K562 (cell line): ENCODE data around the gene ERF. TPM values are rescaled to one million over a fixed set of nuclear protein-coding genes. Genes with fewer than 3 reads are reported as not detected.
A peak's percentile ranks its signal among the peaks of the same experiment; 100 is the strongest.

Experiments
- C11orf30 ChIP-seq: fragments of 450-650 bp; IDR thresholded peaks from 2 replicates; pipeline ENCODE4 v1.6.1; 2016; ENCODE audit warnings: low read depth, mild to moderate bottlenecking
- CCNT2 ChIP-seq: IDR thresholded peaks from 2 replicates; pipeline ENCODE4 v1.6.1; 2011; ENCODE audit warnings: borderline replicate concordance, low read depth, mild to moderate bottlenecking, moderate library complexity, mixed read lengths, low read length; ENCODE audit not compliant: insufficient read length; ENCODE audit errors: extremely low read depth
- CEBPZ ChIP-seq: fragments of 150-350 bp; IDR thresholded peaks from 2 replicates; pipeline ENCODE4 v1.6.1; 2014; ENCODE audit warnings: low read depth, mild to moderate bottlenecking, low read length, borderline replicate concordance
- E2F5 ChIP-seq: sonication (generic); formaldehyde crosslinking; IDR thresholded peaks from 2 replicates; pipeline ENCODE4 v1.8.0; 2022; ENCODE audit warnings: mild to moderate bottlenecking, missing genetic modification reagents
- ESRRA ChIP-seq: fragments of 450-650 bp; IDR thresholded peaks from 2 replicates; pipeline ENCODE4 v1.6.1; 2014; ENCODE audit warnings: low read depth, mild to moderate bottlenecking, moderate library complexity, borderline replicate concordance
- ETV1 ChIP-seq: fragments of 450-650 bp; conservative IDR thresholded peaks from 2 replicates; pipeline ENCODE4 v1.6.1; 2016; ENCODE audit warnings: missing genetic modification characterization, control low read depth, low read depth, missing compliant biosample characterization
- HDAC8 ChIP-seq: fragments of 450-650 bp; IDR thresholded peaks from 2 replicates; pipeline ENCODE4 v1.6.1; 2016; ENCODE audit warnings: mild to moderate bottlenecking, missing genetic modification characterization, moderate library complexity, missing compliant biosample characterization
- KLF13 ChIP-seq: fragments of 450-650 bp; IDR thresholded peaks from 2 replicates; pipeline ENCODE4 v1.6.1; 2016; ENCODE audit warnings: missing genetic modification characterization, low read depth, mild to moderate bottlenecking, missing compliant biosample characterization, moderate library complexity, borderline replicate concordance
- MCM5 ChIP-seq: fragments of 450-650 bp; IDR thresholded peaks from 2 replicates; pipeline ENCODE4 v1.6.1; 2016; ENCODE audit warnings: low read depth
- NRF1 ChIP-seq, 2 experiments: fragments of 450-650 bp; IDR thresholded peaks in 1 of 2; conservative IDR thresholded peaks in 1 of 2; 2 replicates each; pipeline ENCODE4 v1.6.1; 2014; ENCODE audit warnings: mild to moderate bottlenecking in 2 of 2
- PRMT5 ChIP-seq: sonication (generic); formaldehyde crosslinking; IDR thresholded peaks from 2 replicates; pipeline ENCODE4 v1.5.0; 2020; ENCODE audit warnings: missing genetic modification reagents
- SPI1 ChIP-seq: IDR thresholded peaks from 2 replicates; pipeline ENCODE4 v1.6.1; 2011; ENCODE audit warnings: low read depth, low read length, control low read depth, borderline replicate concordance
- SRF ChIP-seq, 2 experiments: fragments of 250-450, 450-650 bp in 1 of 2; sonication (Bioruptor Pico) in 1 of 2; sonication (generic) in 1 of 2; formaldehyde crosslinking; IDR thresholded peaks; 2 replicates each; pipeline versions ENCODE4 v1.5.0 to v1.5.1; 2020 to 2022; ENCODE audit warnings: mild to moderate bottlenecking in 1 of 2, missing genetic modification reagents in 1 of 2
- TBL1XR1 ChIP-seq, 2 experiments: IDR thresholded peaks; 2 replicates each; pipeline ENCODE4 v1.6.1; 2012; ENCODE audit warnings: improper control_type of control experiment in 2 of 2, low read length in 2 of 2, mild to moderate bottlenecking in 1 of 2
- TBP ChIP-seq: optimal IDR thresholded peaks from 2 replicates; pipeline ENCODE3; 2011; ENCODE audit warnings: low read depth, low read length, improper control_type of control experiment
- YY1 ChIP-seq, 3 experiments: IDR thresholded peaks; 2 replicates each; pipeline ENCODE4 v1.6.1; 2011; ENCODE audit warnings: low read length in 2 of 3, mild to moderate bottlenecking in 2 of 3, moderate library complexity in 2 of 3, borderline replicate concordance in 1 of 3, control low read depth in 1 of 3, low read depth in 1 of 3; ENCODE audit not compliant: insufficient read depth in 3 of 3, insufficient replicate concordance in 2 of 3, control insufficient read depth in 1 of 3, insufficient read length in 1 of 3; ENCODE audit errors: extremely low read depth in 1 of 3
- ZFP91 ChIP-seq: sonication (generic); formaldehyde crosslinking; IDR thresholded peaks from 2 replicates; pipeline ENCODE4 v1.8.0; 2022; ENCODE audit warnings: mild to moderate bottlenecking, missing genetic modification reagents
- ZNF324 ChIP-seq: fragments of 250-450 bp; sonication (Bioruptor Pico); IDR thresholded peaks from 2 replicates; pipeline ENCODE4 v1.4.0; 2020; ENCODE audit warnings: mild to moderate bottlenecking
- ZNF445 ChIP-seq: fragments of 250-450 bp; sonication (Bioruptor Pico); IDR thresholded peaks from 2 replicates; pipeline ENCODE4 v1.4.0; 2020; ENCODE audit warnings: low read depth, mild to moderate bottlenecking, moderate library complexity
- polyA plus RNA-seq, 8 experiments: library from polyadenylated mRNA; depleted of rRNA in 4 of 8; stranded (reverse) in 5 of 8; unstranded in 3 of 8; fragments of >200 nt; fragmentation: Nextera tagmentation in 2 of 8; fragmentation: Illumina TruSeq in 1 of 8; extraction: Ambion mirVana in 2 of 8; extraction: Trizol in 1 of 8; gene quantifications; 2 replicates each; pipeline versions ENCODE4 v1.2.1 to v1.2.3, GENCODE V29; 2011 to 2014; ENCODE audit warnings: inconsistent platforms in 1 of 8, missing spikeins in 1 of 8
- total RNA-seq, 7 experiments: library from RNA; depleted of rRNA in 6 of 7; stranded (reverse); fragments of >200 nt in 6 of 7; fragmentation: Illumina TruSeq in 2 of 7; extraction: Trizol in 2 of 7; gene quantifications; 2 replicates each; pipeline versions ENCODE4 v1.2.1 to v1.2.3, GENCODE V29; 2011 to 2021; ENCODE audit warnings: low replicate concordance in 1 of 7

The ERF gene
- total and polyA plus RNA-seq, 9 of the 15 experiments (the other 6 are each of a cell fraction or from before 2014, with no cell fraction given) = 0.03 to 75.4 (median 27.0) TPM

GRCh38 chr19:42242512-42243409, 12.2 kb downstream of the ERF start, which contains the start of gene GSK3A (continued):
- TF ChIP-seq ZFP91 (CRISPR knock-in tag) = no peak
- no peak for TF ChIP-seq MCM5
- peak; percentile 77 to 80 for TF ChIP-seq NRF1 (conservative IDR thresholded peaks at IDR 0.05 in 1 of 2, IDR thresholded peaks at IDR 0.05 in 1 of 2)
- TF ChIP-seq ESRRA = peak; percentile 58; the same call in 1 of the 2 replicates
- no peak for TF ChIP-seq PRMT5 (CRISPR knock-in tag)
- TF ChIP-seq ETV1 (tag) = peak; percentile 41; the same call in 1 of the 2 replicates
- peak; percentile 52 for TF ChIP-seq C11orf30
- peak; percentile 21 for TF ChIP-seq CCNT2
- 0 out of 2 replicates have a peak, but pooled peaks have one; percentile 43 for TF ChIP-seq ZNF324 (CRISPR knock-in tag)
- peak; percentile 51 to 66; a peak in 3 of 4 replicates for TF ChIP-seq TBL1XR1 (IDR thresholded peaks at IDR 0.05; ENCODE audit: low read length in 2 of 2)
- TF ChIP-seq CEBPZ = no peak
- peak; percentile 94 for TF ChIP-seq TBP
- TF ChIP-seq SRF (CRISPR knock-in tag; IDR thresholded peaks at IDR 0.05) = peak in 1 of 2 experiments; percentile 11; a peak in 1 of 4 replicates
- peak; percentile 91 for TF ChIP-seq KLF13 (tag)
- TF ChIP-seq SPI1 = peak; percentile 21; the same call in 1 of the 2 replicates
- TF ChIP-seq E2F5 (CRISPR knock-in tag) = 0 out of 2 replicates have a peak, but pooled peaks have one; percentile 15
- TF ChIP-seq HDAC8 (tag) = peak; percentile 56; the same call in 1 of the 2 replicates
- peak; percentile 62; the same call in 1 of the 2 replicates for TF ChIP-seq ZNF445 (CRISPR knock-in tag)
- peak; percentile 51 to 90 (median 82) for TF ChIP-seq YY1 (IDR thresholded peaks at IDR 0.05; ENCODE audit: borderline replicate concordance in 1 of 3, control insufficient read depth in 1 of 3, extremely low read depth in 1 of 3, insufficient read depth in 3 of 3, insufficient read length in 1 of 3, insufficient replicate concordance in 2 of 3, low read depth in 1 of 3, low read length in 2 of 3)
